ENCODE results near the gene HRNR. TPM values are rescaled to one million over a fixed set of nuclear protein-coding genes. Genes with fewer than 3 reads are reported as not detected.
A peak's percentile ranks its signal among the peaks of the same experiment; 100 is the strongest.

Gene HRNR
- total and polyA plus RNA-seq, 9 donors = not detected

GRCh38 chr1:152190589-152190988, 33.4 kb downstream of the HRNR start:
- TF ChIP-seq CTCF (IDR thresholded peaks at IDR 0.05) (no peak), POLR2A (IDR thresholded peaks at IDR 0.05) (no peak), EP300 (IDR thresholded peaks at IDR 0.05) (no peak)
- H3K36me3 ChIP-seq = no peaks in the 10 kb centered on the region
- WGBS, 3 donors = 51 to 61% (median 61%) methylated on average over 2 of the region's 2 CpGs
- DNase-seq = no peak
- no peaks in the 10 kb centered on the region for H3K9me3 ChIP-seq
- H3K27me3 ChIP-seq = no peaks in the 10 kb centered on the region
- no peak overlapping the region for H3K27ac ChIP-seq
- H3K4me1 ChIP-seq (ENCODE audit: insufficient read depth) = peaks cover 1% of the 10 kb centered on the region
- H3K4me3 ChIP-seq = no peak overlapping the region
- intact Hi-C loops (cut with DNase I) = no loop called here

GRCh38 chr1:152189657-152190442, 34.1 kb downstream of the HRNR start:
- no peak overlapping the region for H3K4me3 ChIP-seq
- WGBS, 3 donors = 25 to 28% (median 26%) methylated on average over 9 of the region's 9 CpGs
- DNase-seq = peak; percentile 15 to 55 (median 44)
- no peaks in the 10 kb centered on the region for H3K9me3 ChIP-seq
- H3K27me3 ChIP-seq = no peaks in the 10 kb centered on the region
- no peaks in the 10 kb centered on the region for H3K36me3 ChIP-seq
- intact Hi-C loops (cut with DNase I) = loop anchor here in 2 of 4 donors (5.0 to 10.0 kb wide), 2 partner anchors 133 to 135 kb away; no protein-coding TSS in a partner anchor
- no peak for TF ChIP-seq POLR2A (IDR thresholded peaks at IDR 0.05)
- TF ChIP-seq CTCF (IDR thresholded peaks at IDR 0.05) = peak in 2 of 3 donors; percentile 20 to 32
- H3K27ac ChIP-seq = no peak overlapping the region
- peaks cover 1% of the 10 kb centered on the region for H3K4me1 ChIP-seq (ENCODE audit: insufficient read depth)

GRCh38 chr1:152188673-152189591, 35.1 kb downstream of the HRNR start:
- intact Hi-C loops (cut with DNase I) = loop anchor here in 2 of 4 donors (5.0 to 10.0 kb wide), 2 partner anchors 132 to 134 kb away; no protein-coding TSS in a partner anchor
- peak overlapping the region; percentile 32 for H3K4me3 ChIP-seq
- peak; percentile 50 to 73 (median 67) for DNase-seq
- no peaks in the 10 kb centered on the region for H3K27me3 ChIP-seq
- H3K9me3 ChIP-seq = no peaks in the 10 kb centered on the region
- peak overlapping the region in 1 of 2 donors; percentile 24 for H3K27ac ChIP-seq
- peaks cover 1% of the 10 kb centered on the region for H3K4me1 ChIP-seq (ENCODE audit: insufficient read depth)
- WGBS, 3 donors = 7 to 15% (median 15%) methylated on average over 49 to 62 of the region's 62 CpGs
- H3K36me3 ChIP-seq = no peaks in the 10 kb centered on the region
- TF ChIP-seq EP300 (IDR thresholded peaks at IDR 0.05) (no peak), CTCF (IDR thresholded peaks at IDR 0.05) (peak in 2 of 3 donors; percentile 31 to 52)

- Histone ChIP-seq H3K4me3 (no peak overlapping the region), H3K27me3 (no peaks in the 10 kb centered on the region), H3K4me1 (ENCODE audit: insufficient read depth) (peaks cover 1% of the 10 kb centered on the region), H3K9me3 (no peaks in the 10 kb centered on the region), H3K27ac (no peak overlapping the region), H3K36me3 (no peaks in the 10 kb centered on the region)
- 79 to 83% (median 81%) methylated on average over 5 of the region's 5 CpGs for WGBS, 3 donors
- intact Hi-C loops (cut with DNase I) = loop anchor here in 2 of 4 donors (5.0 to 10.0 kb wide), 2 partner anchors 129 to 132 kb away; no protein-coding TSS in a partner anchor
- TF ChIP-seq CTCF (IDR thresholded peaks at IDR 0.05) (no peak), POLR2A (IDR thresholded peaks at IDR 0.05) (no peak), EP300 (IDR thresholded peaks at IDR 0.05) (no peak)
- no peak for DNase-seq
Measured at GRCh38 chr1:152186556-152187285, 37.3 kb downstream of the HRNR start.

All from ovary (tissue), 9 donors.